D721Med (cell line): ENCODE measurements around the gene STK32A.
"Not testable (repeated sequence)": the region's sequence is repeated elsewhere in the genome, so short reads cannot be mapped to it uniquely, and the experiment has no call there.

Experiments
- DNase-seq: peaks from one replicate; pipeline ENCODE4 v3.0.0; 2011; ENCODE audit warnings: low spot score; ENCODE audit not compliant: insufficient read length
- FAIRE-seq: peaks from 2 replicates; lab custom pipeline; 2011; peaks lifted over from hg19 to GRCh38; lab: Jason Lieb, UNC
- TF ChIP-seq, protein P1 (sequence below): IDR thresholded peaks from 2 replicates; pipeline ENCODE4 v1.5.1; 2012; ENCODE audit warnings: mild to moderate bottlenecking, control low read depth; ENCODE audit not compliant: insufficient read depth; ENCODE audit errors: missing control alignments

Gene STK32A

DNA sequence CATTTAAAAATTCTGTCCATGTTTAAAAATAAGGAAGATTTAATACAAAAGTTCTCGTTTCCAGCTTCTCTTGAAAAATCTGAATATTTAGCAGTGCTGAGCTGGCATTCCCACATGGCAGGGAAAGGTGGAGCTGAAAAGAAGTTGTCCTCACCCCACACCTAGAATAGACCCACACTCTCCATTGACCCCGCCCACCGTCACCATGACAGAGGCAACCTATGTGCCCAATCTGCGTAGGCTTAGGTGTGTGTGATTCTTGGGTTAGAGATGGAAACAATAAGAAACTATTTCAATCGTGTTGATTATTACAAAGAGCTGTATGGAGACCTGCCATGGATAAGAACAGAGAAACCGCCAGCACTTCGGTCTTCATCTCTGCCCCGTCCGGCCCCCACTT, 8.9 kb upstream of the STK32A start:
- no peak for FAIRE-seq
- DNase-seq: no peak
- TF ChIP-seq, protein P1, sequence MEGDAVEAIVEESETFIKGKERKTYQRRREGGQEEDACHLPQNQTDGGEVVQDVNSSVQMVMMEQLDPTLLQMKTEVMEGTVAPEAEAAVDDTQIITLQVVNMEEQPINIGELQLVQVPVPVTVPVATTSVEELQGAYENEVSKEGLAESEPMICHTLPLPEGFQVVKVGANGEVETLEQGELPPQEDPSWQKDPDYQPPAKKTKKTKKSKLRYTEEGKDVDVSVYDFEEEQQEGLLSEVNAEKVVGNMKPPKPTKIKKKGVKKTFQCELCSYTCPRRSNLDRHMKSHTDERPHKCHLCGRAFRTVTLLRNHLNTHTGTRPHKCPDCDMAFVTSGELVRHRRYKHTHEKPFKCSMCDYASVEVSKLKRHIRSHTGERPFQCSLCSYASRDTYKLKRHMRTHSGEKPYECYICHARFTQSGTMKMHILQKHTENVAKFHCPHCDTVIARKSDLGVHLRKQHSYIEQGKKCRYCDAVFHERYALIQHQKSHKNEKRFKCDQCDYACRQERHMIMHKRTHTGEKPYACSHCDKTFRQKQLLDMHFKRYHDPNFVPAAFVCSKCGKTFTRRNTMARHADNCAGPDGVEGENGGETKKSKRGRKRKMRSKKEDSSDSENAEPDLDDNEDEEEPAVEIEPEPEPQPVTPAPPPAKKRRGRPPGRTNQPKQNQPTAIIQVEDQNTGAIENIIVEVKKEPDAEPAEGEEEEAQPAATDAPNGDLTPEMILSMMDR: no peak

DNA sequence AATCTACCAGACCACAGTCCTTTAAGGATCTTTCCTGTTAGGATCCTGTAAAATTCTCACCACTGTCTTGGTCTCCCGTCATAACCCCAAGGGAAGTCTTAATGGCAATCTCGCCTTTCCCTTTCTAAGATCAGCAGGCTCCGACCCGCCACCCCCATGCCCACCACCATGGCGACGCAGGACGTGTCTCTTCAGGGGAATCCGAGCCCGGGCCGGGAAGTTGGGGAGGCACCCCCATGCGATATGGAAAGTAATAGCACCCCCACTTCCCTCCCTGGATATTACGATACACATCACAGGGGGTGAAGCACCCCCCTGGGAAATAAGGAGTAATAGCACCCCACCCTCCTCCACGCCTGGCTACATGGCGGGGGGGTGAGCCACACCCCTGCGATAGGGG, 8.3 kb upstream of the STK32A start:
- TF ChIP-seq, protein P1: no peak
- DNase-seq: no peak
- no peak for FAIRE-seq

DNA sequence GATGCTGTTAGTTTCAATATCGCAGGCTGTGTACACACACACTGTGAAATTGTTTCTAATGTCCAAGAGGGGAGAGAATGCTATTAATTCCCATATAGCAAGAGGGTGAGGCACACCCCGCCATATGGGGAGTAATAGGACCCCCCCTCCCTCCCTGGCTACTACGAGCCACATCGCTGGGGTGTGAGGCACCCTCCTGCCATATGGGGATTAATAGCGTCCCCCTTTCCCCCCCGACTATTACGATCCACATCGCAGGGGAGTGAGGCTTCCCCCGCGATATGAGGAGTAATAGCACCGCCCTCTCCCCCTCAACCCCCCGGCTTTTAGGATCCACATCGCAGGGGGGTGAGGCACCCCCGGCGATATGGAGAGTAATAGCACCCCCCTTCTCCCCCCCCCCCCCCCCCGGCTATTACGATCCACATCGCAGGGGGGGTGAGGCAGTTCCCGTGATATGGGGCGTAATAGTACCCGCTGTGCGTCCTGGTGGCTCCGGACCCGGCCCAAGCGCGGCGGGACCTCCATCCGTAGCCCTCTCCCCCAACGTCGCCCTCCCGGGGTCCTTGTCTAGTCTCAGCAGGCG, 494 bp upstream of the STK32A start:
- TF ChIP-seq, protein P1: no peak
- DNase-seq (no peak), FAIRE-seq (no peak)

DNA sequence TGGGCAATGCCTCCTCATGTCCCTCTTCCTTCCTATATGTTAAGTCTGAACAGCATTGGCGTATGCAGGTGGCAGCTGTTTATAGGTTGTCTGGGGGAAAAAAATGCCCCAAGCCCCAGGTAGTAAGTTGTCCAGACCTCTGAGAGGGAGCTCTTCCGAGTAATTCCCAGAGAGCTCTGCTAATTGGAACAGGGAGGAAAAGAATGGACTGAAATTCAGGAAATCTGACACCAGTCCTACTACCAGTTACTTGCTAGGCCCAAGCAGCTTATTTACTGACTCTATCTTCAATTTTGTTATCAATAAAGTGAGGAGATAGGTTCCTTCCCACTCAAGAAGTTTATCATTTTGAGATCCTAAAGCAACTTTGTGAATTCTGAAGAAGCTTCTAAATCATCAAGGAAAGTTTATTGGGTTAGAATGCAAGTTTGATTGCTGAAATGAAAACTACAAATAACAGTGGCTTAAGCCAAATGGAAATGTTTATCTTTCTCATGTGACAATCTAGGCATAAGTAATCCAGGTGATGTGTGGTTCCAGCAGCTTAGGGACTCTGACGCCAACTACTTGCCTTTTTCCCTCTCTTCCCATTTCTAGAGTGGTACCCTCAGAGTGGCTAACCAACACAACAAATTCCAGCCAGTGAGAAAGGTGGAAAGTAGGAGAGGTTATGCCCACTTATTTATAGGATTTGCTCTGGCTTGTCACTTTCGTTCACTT, 5.6 kb downstream of the STK32A start:
- TF ChIP-seq, protein P1: no peak
- DNase-seq: no peak
- FAIRE-seq: no peak

DNA sequence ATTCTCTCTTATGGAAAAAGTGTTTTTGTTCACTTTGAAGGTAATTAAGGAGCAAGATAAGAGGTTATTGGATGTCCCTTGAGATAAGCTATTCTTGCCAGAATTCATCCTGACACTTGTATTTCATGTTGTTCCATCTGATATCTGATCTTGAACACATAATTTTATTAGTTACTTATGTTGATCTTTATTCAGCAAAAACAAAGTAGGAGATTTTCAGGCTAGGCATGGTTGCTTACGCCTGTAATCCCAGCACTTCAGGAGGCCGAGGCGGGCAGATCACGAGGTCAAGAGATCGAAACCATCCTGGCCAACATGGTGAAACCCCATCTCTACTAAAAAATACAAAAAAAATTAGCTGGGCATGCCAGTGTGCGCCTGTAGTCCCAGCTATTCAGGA, 8.4 kb downstream of the STK32A start:
- not testable (repeated sequence) for DNase-seq, FAIRE-seq

DNA sequence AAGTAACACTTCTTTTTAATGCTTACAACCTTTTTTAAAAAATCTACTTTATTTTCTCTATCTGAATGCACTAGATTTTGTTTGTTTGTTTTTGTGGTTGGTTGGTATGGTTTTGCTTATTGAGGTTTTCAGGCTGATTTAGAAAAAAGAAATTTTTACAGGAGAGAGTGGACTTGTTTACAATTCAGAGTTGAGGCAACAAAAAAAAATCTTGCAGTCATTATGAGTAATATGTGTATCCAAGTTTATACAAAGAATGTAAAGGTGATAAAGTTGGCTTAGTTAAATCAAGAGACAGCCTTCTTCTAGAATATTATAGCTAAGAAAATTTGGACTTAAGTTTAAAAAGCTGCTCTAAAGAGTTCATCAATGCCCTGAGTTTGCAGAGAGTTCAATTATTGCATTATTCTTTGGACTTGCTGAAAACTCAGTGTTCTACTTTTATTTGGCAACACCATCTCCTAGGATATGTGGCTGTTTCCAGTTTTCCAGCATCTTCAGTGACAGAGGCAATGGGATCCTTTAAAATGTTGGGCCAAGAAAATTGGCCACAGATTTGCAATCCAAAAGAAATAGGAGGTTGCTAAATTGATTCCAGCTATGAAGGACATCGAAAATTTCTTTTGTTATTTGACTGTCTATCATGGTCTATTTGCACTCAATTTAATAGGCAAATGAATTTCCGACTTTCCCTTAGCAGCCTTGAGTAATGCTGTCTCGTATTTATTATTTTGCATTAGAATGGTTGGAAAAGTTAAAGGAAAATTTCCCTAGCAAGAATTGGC, 10.7 kb downstream of the STK32A start:
- FAIRE-seq: no peak
- DNase-seq: no peak
- TF ChIP-seq, protein P1: no peak

DNA sequence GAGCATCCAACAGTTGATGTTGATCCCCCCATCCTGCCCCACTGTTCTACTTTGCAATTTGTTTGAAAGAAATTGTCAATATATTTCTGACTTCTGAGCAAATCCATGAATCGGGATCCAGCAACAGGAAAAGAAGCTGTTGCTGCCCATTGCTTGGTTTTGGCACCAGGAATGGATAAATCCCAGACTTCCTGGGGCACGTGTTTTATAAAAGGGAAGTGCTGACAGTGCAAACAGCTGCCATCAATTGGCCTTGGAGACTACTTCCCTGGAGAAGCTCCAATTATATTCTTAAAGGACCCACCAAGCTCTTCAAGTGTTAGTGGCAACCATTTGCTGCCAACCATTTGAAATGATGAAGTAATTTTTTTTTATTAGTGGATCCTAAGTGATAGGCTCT, 13.7 kb downstream of the STK32A start:
- TF ChIP-seq, protein P1: no peak
- no peak for FAIRE-seq
- DNase-seq: no peak
